Stomach (tissue), 9 donors: ENCODE measurements around the gene ITGA1. TPM values are rescaled to one million over a fixed set of nuclear protein-coding genes. Genes with fewer than 3 reads are reported as not detected.
"Not testable (repeated sequence)": the region's sequence is repeated elsewhere in the genome, so short reads cannot be mapped to it uniquely, and the experiment has no call there.

ENCODE experiments used
- DNase-seq, 2 donors: peaks; one replicate each; pipeline versions ENCODE4 v3.0.0 to v3.0.0-alpha.2; 2013 to 2019
- H3K27ac ChIP-seq, 5 donors: fragments of 200-600 bp in 4 of 5; sonication (generic) in 4 of 5; one replicate each; pipeline ENCODE4 v1.5.1; 2013 to 2019; ENCODE audit warnings: mild to moderate bottlenecking in 1 of 5, moderate library complexity in 1 of 5
- H3K27me3 ChIP-seq, 3 donors: fragments of 200-600 bp; sonication (generic); one replicate each; pipeline ENCODE4 v1.5.1; 2017 to 2019; ENCODE audit warnings: mixed run types in 1 of 3
- H3K36me3 ChIP-seq, 4 donors: fragments of 200-600 bp; sonication (generic); 1 replicate in 3 of 4; 2 replicates in 1 of 4; pipeline ENCODE4 v1.5.1; 2016 to 2019
- H3K4me1 ChIP-seq, 4 donors: fragments of 200-600 bp; sonication (generic); one replicate each; pipeline ENCODE4 v1.5.1; 2016 to 2019
- H3K4me3 ChIP-seq, 4 donors: fragments of 200-600 bp; sonication (generic) in 3 of 4; one replicate each; pipeline ENCODE4 v1.5.1; 2016 to 2019; ENCODE audit warnings: mild to moderate bottlenecking in 1 of 4
- H3K9me3 ChIP-seq, 4 donors: fragments of 200-600 bp; sonication (generic); one replicate each; pipeline ENCODE4 v1.5.1; 2016 to 2019
- CTCF ChIP-seq, 7 experiments: fragments of 450-650 bp in 4 of 7; fragments of 200-600 bp in 3 of 7; sonication (generic) in 3 of 7; IDR thresholded peaks; one replicate each; pipeline ENCODE4 v1.5.1; 2016 to 2019; ENCODE audit warnings: antibody characterized with exemption in 7 of 7, control low read depth in 2 of 7, mild to moderate bottlenecking in 1 of 7
- EP300 ChIP-seq: sonication (generic); formaldehyde crosslinking; IDR thresholded peaks from one replicate; pipeline ENCODE4 v1.6.1; 2017; ENCODE audit warnings: antibody characterized with exemption
- POLR2A ChIP-seq, 4 donors: fragments of 450-650 bp; IDR thresholded peaks; one replicate each; pipeline ENCODE4 v1.6.1; 2016; ENCODE audit warnings: antibody characterized with exemption in 4 of 4, control low read depth in 2 of 4, mild to moderate bottlenecking in 1 of 4, moderate library complexity in 1 of 4
- POLR2AphosphoS5 ChIP-seq, 3 donors: sonication (generic); formaldehyde crosslinking; IDR thresholded peaks; one replicate each; pipeline ENCODE4 v1.6.1; 2016; ENCODE audit warnings: antibody characterized with exemption in 3 of 3
- WGBS, 5 donors: extraction: QIAGEN DNeasy Blood & Tissue Kit in 3 of 5; methylation state at CpG; one replicate each; pipeline versions ENCODE4 v1.1.5 to v1.1.7; 2013 to 2018; 5-methylcytosine and 5-hydroxymethylcytosine counted together
- intact Hi-C: fragments of 100-400 bp; cut with DNase I; formaldehyde crosslinking; loops from one replicate; pipeline ENCODE4 v1.15.1; 2023; ENCODE audit warnings: low total_unique reads
- polyA plus RNA-seq, 3 donors: library from polyadenylated mRNA; stranded (reverse); fragments of 200-250 nt; gene quantifications; one replicate each; pipeline ENCODE4 v1.2.3, GENCODE V29; 2013
- total RNA-seq, 5 donors: library from RNA; depleted of rRNA; stranded (reverse); fragments of >200 nt; gene quantifications; one replicate each; pipeline versions ENCODE4 v1.1.0 to v1.2.3, GENCODE V29; 2014 to 2016
- donor health status: healthy with polysubstance abuse.
- donor health status: Bipolar disorder and iron deficiency.
- donor health status: healthy.

ITGA1 gene
- total and polyA plus RNA-seq, 8 donors: 2.7 to 507 (median 77.0) TPM

GRCh38 chr5:52861368-52861767 lies 73.7 kb downstream of the ITGA1 start:
- TF ChIP-seq POLR2A (IDR thresholded peaks at IDR 0.05) (no peak), CTCF (IDR thresholded peaks at IDR 0.05) (no peak), POLR2AphosphoS5 (IDR thresholded peaks at IDR 0.05) (no peak), EP300 (no peak)
- H3K4me1 ChIP-seq: peaks cover 0 to 25% (median 23%) of the 10 kb centered on the region in 4 donors
- intact Hi-C loops: no loop called here
- DNase-seq: no peak
- H3K36me3 ChIP-seq: peaks cover 0 to 8% (median 3%) of the 10 kb centered on the region in 4 donors
- no peak overlapping the region for H3K4me3 ChIP-seq
- H3K27ac ChIP-seq: no peak overlapping the region
- 92 to 97% (median 93%) methylated on average over 5 of the region's 5 CpGs for WGBS, 5 donors
- H3K27me3 ChIP-seq: no peaks in the 10 kb centered on the region
- H3K9me3 ChIP-seq: no peaks in the 10 kb centered on the region

- intact Hi-C loops: no loop called here
- WGBS, 5 donors: 14 to 36% (median 21%) methylated on average over 2 of the region's 2 CpGs
Observed at GRCh38 chr5:52863715-52864290, 76.1 kb downstream of the ITGA1 start.

GRCh38 chr5:52864371-52864770 lies 76.7 kb downstream of the ITGA1 start:
- Histone ChIP-seq H3K27ac (peak overlapping the region in 4 of 5 donors; percentile 40 to 78 (median 44)), H3K4me3 (no peak overlapping the region), H3K27me3 (no peaks in the 10 kb centered on the region), H3K9me3 (no peaks in the 10 kb centered on the region), H3K4me1 (peaks cover 0 to 25% (median 23%) of the 10 kb centered on the region in 4 donors), H3K36me3 (peaks cover 0 to 24% (median 13%) of the 10 kb centered on the region in 4 donors)
- intact Hi-C loops: no loop called here
- WGBS, 5 donors: 3 to 9% (median 8%) methylated on average over 2 of the region's 2 CpGs
- peak in 1 of 2 donors; percentile 83 for DNase-seq
- TF ChIP-seq POLR2A (IDR thresholded peaks at IDR 0.05) (no peak), CTCF (IDR thresholded peaks at IDR 0.05) (no peak), EP300 (no peak), POLR2AphosphoS5 (IDR thresholded peaks at IDR 0.05) (no peak)

More at GRCh38 chr5:52863715-52864290, 76.1 kb downstream of the ITGA1 start:
- peak in 1 of 3 donors; percentile 17 for TF ChIP-seq POLR2AphosphoS5 (IDR thresholded peaks at IDR 0.05)
- TF ChIP-seq CTCF (IDR thresholded peaks at IDR 0.05): no peak
- Histone ChIP-seq H3K9me3 (no peaks in the 10 kb centered on the region), H3K36me3 (peaks cover 0 to 19% (median 9%) of the 10 kb centered on the region in 4 donors), H3K27ac (peak overlapping the region in 4 of 5 donors; percentile 40 to 78 (median 44)), H3K4me1 (peaks cover 0 to 25% (median 23%) of the 10 kb centered on the region in 4 donors), H3K27me3 (no peaks in the 10 kb centered on the region), H3K4me3 (peak overlapping the region in 1 of 4 donors; percentile 11)
- no peak for DNase-seq

GRCh38 chr5:52864884-52865283 lies 77.2 kb downstream of the ITGA1 start:
- Histone ChIP-seq H3K27ac (peak overlapping the region in 3 of 5 donors; percentile 29 to 78 (median 43)), H3K36me3 (peaks cover 0 to 29% (median 14%) of the 10 kb centered on the region in 4 donors), H3K4me1 (peaks cover 0 to 25% (median 23%) of the 10 kb centered on the region in 4 donors), H3K27me3 (no peaks in the 10 kb centered on the region), H3K4me3 (no peak overlapping the region), H3K9me3 (no peaks in the 10 kb centered on the region)
- WGBS, 5 donors: 30 to 53% (median 48%) methylated on average over 3 of the region's 3 CpGs
- TF ChIP-seq EP300 (no peak), CTCF (IDR thresholded peaks at IDR 0.05) (no peak), POLR2AphosphoS5 (IDR thresholded peaks at IDR 0.05) (peak in 1 of 3 donors; percentile 6), POLR2A (IDR thresholded peaks at IDR 0.05) (no peak)
- peak in 1 of 2 donors; percentile 62 for DNase-seq
- intact Hi-C loops: no loop called here

GRCh38 chr5:52865991-52866390 lies 78.3 kb downstream of the ITGA1 start:
- H3K27me3 ChIP-seq, intact Hi-C loops, H3K9me3 ChIP-seq, H3K4me3 ChIP-seq, DNase-seq: not testable (repeated sequence)
- Histone ChIP-seq H3K27ac (peak overlapping the region in 2 of 5 donors; percentile 14 to 18), H3K4me1 (peaks cover 0 to 30% (median 23%) of the 10 kb centered on the region in 4 donors), H3K36me3 (peaks cover 0 to 29% (median 14%) of the 10 kb centered on the region in 4 donors)
- 85 to 100% (median 98%) methylated on average over 2 of the region's 2 CpGs for WGBS, 5 donors
